ENCODE measurements around the gene GYPC. TPM values are rescaled to one million over a fixed set of nuclear protein-coding genes. Genes with fewer than 3 reads are reported as not detected.

Gene GYPC
- total RNA-seq, 1 experiment from 2014 or later, result 13.6 TPM

- Histone ChIP-seq H3K9me3 (ENCODE audit: control insufficient read depth, low read depth, low read length) (no peaks in the 10 kb centered on the region), H3K4ac (ENCODE audit: low read depth, low read length) (no peak overlapping the region), H3K14ac (ENCODE audit: insufficient read depth, low read length) (no peak overlapping the region), H4K5ac (ENCODE audit: insufficient read length, low read depth, low read length) (no peak overlapping the region), H3K23me2 (ENCODE audit: insufficient read length, low read depth, low read length, poor library complexity, severe bottlenecking) (no peaks in the 10 kb centered on the region), H2BK12ac (ENCODE audit: insufficient read length, low read depth, low read length) (no peak overlapping the region), H3K79me2 (ENCODE audit: insufficient read depth, low read length) (no peaks in the 10 kb centered on the region), H2AFZ (ENCODE audit: low read length) (no peak overlapping the region), H3K27ac (ENCODE audit: insufficient read length, low read depth, low read length) (no peak overlapping the region), H2BK15ac (ENCODE audit: low read depth, low read length) (no peak overlapping the region), H3K79me1 (ENCODE audit: insufficient read depth, low read depth, low read length, poor library complexity, severe bottlenecking) (no peaks in the 10 kb centered on the region), H3K18ac (ENCODE audit: insufficient read length, low read depth, low read length) (no peak overlapping the region), H3K27me3 (ENCODE audit: insufficient read depth, low read length) (no peaks in the 10 kb centered on the region), H2AK5ac (ENCODE audit: insufficient read length, low read length) (no peak overlapping the region), H2BK120ac (ENCODE audit: low read depth, low read length, poor library complexity, severe bottlenecking) (no peak overlapping the region), H4K8ac (replicated peaks; ENCODE audit: insufficient read length, low read depth, low read length) (no peak overlapping the region), H3K4me2 (ENCODE audit: insufficient read depth, insufficient read length, low read length) (no peak overlapping the region), H2BK5ac (ENCODE audit: insufficient read length, low read length) (no peak overlapping the region), H3K4me1 (ENCODE audit: insufficient read depth, low read length) (no peaks in the 10 kb centered on the region; the same call in 1 of the 2 replicates), H3K56ac (ENCODE audit: insufficient read length, low read depth, low read length) (no peak overlapping the region), H4K91ac (ENCODE audit: insufficient read length, low read depth, low read length) (no peak overlapping the region), H4K20me1 (ENCODE audit: control insufficient read depth, insufficient read depth, insufficient read length) (no peaks in the 10 kb centered on the region), H3T11ph (ENCODE audit: low read length) (no peak overlapping the region), H2BK20ac (ENCODE audit: low read depth, low read length, poor library complexity, severe bottlenecking) (no peak overlapping the region), H3K23ac (ENCODE audit: insufficient read length, low read depth, low read length) (no peak overlapping the region), H3K9ac (ENCODE audit: extremely low read depth, insufficient read length, low read length) (no peak overlapping the region)
- H3K9me3 Mint-ChIP-seq, result no peaks in the 10 kb centered on the region
- DNase-seq, result no peak
- no peak overlapping the region for H3K4me3 Mint-ChIP-seq
- H3K4me1 Mint-ChIP-seq, result peaks cover 15 to 17% of the 10 kb centered on the region in 2 experiments
- no peak overlapping the region for H3K27ac Mint-ChIP-seq
- no peak for TF ChIP-seq CTCF (conservative IDR thresholded peaks at IDR 0.05)
- H3K36me3 Mint-ChIP-seq (ENCODE audit: insufficient read depth in 1 of 3, low read depth in 3 of 3), result no peaks in the 10 kb centered on the region
- no CpG with 5 or more reads among the region's 4 CpGs for WGBS (ENCODE audit: extremely low coverage, insufficient read length, low lambda C conversion rate)
- H3K27me3 Mint-ChIP-seq (ENCODE audit: low read depth), result no peaks in the 10 kb centered on the region; the same call in 1 of the 2 replicates
Observed at GRCh38 chr2:126707941-126708340, 52.0 kb downstream of the GYPC start.
